H9 (cell line): Measurements from ENCODE around the gene GRAMD1C. TPM values are rescaled to one million over a fixed set of nuclear protein-coding genes. Genes with fewer than 3 reads are reported as not detected.

ENCODE experiments used
- DNase-seq: peaks from one replicate; pipeline ENCODE4 v3.0.0-alpha.2; 2017
- H2AFZ ChIP-seq: one replicate; pipeline ENCODE4 v1.6.1; 2013; ENCODE audit warnings: mild to moderate bottlenecking, low read length, control low read depth, moderate library complexity
- H2AK5ac ChIP-seq: 2 replicates; pipeline ENCODE4 v1.6.1; 2013; ENCODE audit warnings: low read length, control low read depth, mixed read lengths; ENCODE audit not compliant: insufficient read length
- H2BK120ac ChIP-seq: one replicate; pipeline ENCODE4 v1.6.1; 2013; ENCODE audit warnings: low read depth, mild to moderate bottlenecking, low read length, control low read depth, inconsistent platforms; ENCODE audit not compliant: poor library complexity, severe bottlenecking
- H2BK12ac ChIP-seq: 2 replicates; pipeline ENCODE4 v1.6.1; 2013; ENCODE audit warnings: low read length, control low read depth, mixed read lengths, low read depth; ENCODE audit not compliant: insufficient read length
- H2BK15ac ChIP-seq: 2 replicates; pipeline ENCODE4 v1.6.1; 2013; ENCODE audit warnings: low read depth, low read length, control low read depth
- H2BK20ac ChIP-seq: one replicate; pipeline ENCODE4 v1.6.1; 2013; ENCODE audit warnings: low read depth, mild to moderate bottlenecking, low read length, control low read depth, inconsistent platforms; ENCODE audit not compliant: poor library complexity, severe bottlenecking
- H2BK5ac ChIP-seq: 2 replicates; pipeline ENCODE4 v1.6.1; 2013; ENCODE audit warnings: low read length, control low read depth, mixed read lengths; ENCODE audit not compliant: insufficient read length
- H3K14ac ChIP-seq: 2 replicates; pipeline ENCODE4 v1.6.1; 2013; ENCODE audit warnings: low read length, control low read depth; ENCODE audit not compliant: insufficient read depth
- H3K18ac ChIP-seq: 2 replicates; pipeline ENCODE4 v1.6.1; 2013; ENCODE audit warnings: low read depth, mild to moderate bottlenecking, mixed read lengths, low read length, control low read depth; ENCODE audit not compliant: insufficient read length
- H3K23ac ChIP-seq: 2 replicates; pipeline ENCODE4 v1.6.1; 2013; ENCODE audit warnings: low read length, control low read depth, mixed read lengths, low read depth; ENCODE audit not compliant: insufficient read length
- H3K23me2 ChIP-seq: 2 replicates; pipeline ENCODE4 v1.6.1; 2013; ENCODE audit warnings: low read depth, mild to moderate bottlenecking, mixed read lengths, low read length, control low read depth; ENCODE audit not compliant: insufficient read length, poor library complexity, severe bottlenecking
- H3K27ac ChIP-seq: 2 replicates; pipeline ENCODE4 v1.5.1; 2013; ENCODE audit warnings: low read length, control low read depth, mixed read lengths, low read depth; ENCODE audit not compliant: insufficient read length
- H3K27me3 ChIP-seq: 2 replicates; pipeline ENCODE4 v1.6.1; 2013; ENCODE audit warnings: low read length, control low read depth, inconsistent platforms; ENCODE audit not compliant: insufficient read depth
- H3K4ac ChIP-seq: 2 replicates; pipeline ENCODE4 v1.6.1; 2013; ENCODE audit warnings: low read depth, mild to moderate bottlenecking, control low read depth, inconsistent platforms, low read length, moderate library complexity
- H3K4me1 ChIP-seq: 2 replicates; pipeline ENCODE4 v1.6.1; 2013; ENCODE audit warnings: low read length, control low read depth, inconsistent platforms; ENCODE audit not compliant: insufficient read depth
- H3K4me2 ChIP-seq: 2 replicates; pipeline ENCODE4 v1.6.1; 2013; ENCODE audit warnings: low read length, control low read depth, mixed read lengths; ENCODE audit not compliant: insufficient read length, insufficient read depth
- H3K56ac ChIP-seq: 2 replicates; pipeline ENCODE4 v1.6.1; 2013; ENCODE audit warnings: low read depth, mild to moderate bottlenecking, mixed read lengths, low read length, control low read depth; ENCODE audit not compliant: insufficient read length
- H3K79me1 ChIP-seq: 2 replicates; pipeline ENCODE4 v1.6.1; 2013; ENCODE audit warnings: low read depth, mild to moderate bottlenecking, moderate library complexity, low read length, control low read depth, inconsistent platforms; ENCODE audit not compliant: insufficient read depth, poor library complexity, severe bottlenecking
- H3K79me2 ChIP-seq: 2 replicates; pipeline ENCODE4 v1.6.1; 2013; ENCODE audit warnings: low read length, control low read depth, inconsistent platforms; ENCODE audit not compliant: insufficient read depth
- H3K9ac ChIP-seq: 2 replicates; pipeline ENCODE4 v1.6.1; 2013; ENCODE audit warnings: low read length, control low read depth, mixed read lengths; ENCODE audit not compliant: insufficient read length; ENCODE audit errors: extremely low read depth
- H3K9me3 ChIP-seq: one replicate; pipeline ENCODE4 v1.6.1; 2013; ENCODE audit warnings: low read depth, low read length, inconsistent platforms; ENCODE audit not compliant: control insufficient read depth
- H3T11ph ChIP-seq: one replicate; pipeline ENCODE4 v1.6.1; 2013; ENCODE audit warnings: mild to moderate bottlenecking, low read length, control low read depth, inconsistent platforms
- H4K20me1 ChIP-seq: one replicate; pipeline ENCODE4 v1.6.1; 2013; ENCODE audit not compliant: control insufficient read depth, insufficient read length, insufficient read depth
- H4K5ac ChIP-seq: 2 replicates; pipeline ENCODE4 v1.6.1; 2013; ENCODE audit warnings: low read depth, mild to moderate bottlenecking, mixed read lengths, low read length, control low read depth; ENCODE audit not compliant: insufficient read length
- H4K8ac ChIP-seq: replicated peaks from 2 replicates; pipeline ENCODE4 v1.6.1; 2013; ENCODE audit warnings: low read length, control low read depth, mixed read lengths, low read depth; ENCODE audit not compliant: insufficient read length
- H4K91ac ChIP-seq: 2 replicates; pipeline ENCODE4 v1.6.1; 2013; ENCODE audit warnings: low read depth, mild to moderate bottlenecking, moderate library complexity, mixed read lengths, low read length, control low read depth; ENCODE audit not compliant: insufficient read length
- H3K27ac Mint-ChIP-seq, 3 experiments: 2 replicates in 2 of 3; 3 replicates in 1 of 3; pipeline ENCODE4 v1.8.0; 2020 to 2021; ENCODE audit warnings: mixed read lengths in 3 of 3, mild to moderate bottlenecking in 1 of 3, moderate library complexity in 1 of 3
- H3K27me3 Mint-ChIP-seq: 2 replicates; pipeline ENCODE4 v1.8.0; 2021; ENCODE audit warnings: low read depth, mild to moderate bottlenecking, moderate library complexity, mixed read lengths
- H3K36me3 Mint-ChIP-seq, 3 experiments: 2 replicates in 2 of 3; 3 replicates in 1 of 3; pipeline ENCODE4 v1.8.0; 2020 to 2021; ENCODE audit warnings: low read depth in 3 of 3, mixed read lengths in 3 of 3; ENCODE audit not compliant: insufficient read depth in 1 of 3
- H3K4me1 Mint-ChIP-seq, 2 experiments: 2 replicates each; pipeline ENCODE4 v1.8.0; 2020; ENCODE audit warnings: mixed read lengths in 2 of 2
- H3K4me3 Mint-ChIP-seq, 2 experiments: 2 replicates in 1 of 2; 3 replicates in 1 of 2; pipeline ENCODE4 v1.8.0; 2020 to 2021; ENCODE audit warnings: mild to moderate bottlenecking in 2 of 2, mixed read lengths in 2 of 2, moderate library complexity in 1 of 2
- H3K9me3 Mint-ChIP-seq, 2 experiments: 2 replicates in 1 of 2; 3 replicates in 1 of 2; pipeline ENCODE4 v1.8.0; 2020; ENCODE audit warnings: mild to moderate bottlenecking in 2 of 2, mixed read lengths in 2 of 2, moderate library complexity in 1 of 2
- CTCF ChIP-seq: fragments of 200-600 bp; sonication (generic); conservative IDR thresholded peaks from 3 replicates; pipeline ENCODE4 v1.8.0; 2021; ENCODE audit warnings: antibody characterized with exemption, mild to moderate bottlenecking
- WGBS: extraction: QIAGEN DNeasy Blood & Tissue Kit; methylation state at CpG from one replicate; pipeline ENCODE4 v1.1.7; 2013; ENCODE audit warnings: missing lambda C conversion rate, low lambda C conversion rate, mixed read lengths; ENCODE audit not compliant: insufficient read length; ENCODE audit errors: extremely low coverage; 5-methylcytosine and 5-hydroxymethylcytosine counted together
- total RNA-seq: library from RNA; stranded (reverse); gene quantifications from 2 replicates; pipeline ENCODE4 v1.2.1, GENCODE V29; 2021

GRAMD1C gene
- total RNA-seq, 1 experiment from 2014 or later, result 1.8 TPM

GRCh38 chr3:113906568-113907140, 68.1 kb downstream of the GRAMD1C start:
- peaks cover 9 to 11% of the 10 kb centered on the region in 2 experiments; a peak in 4 of 5 replicates for H3K9me3 Mint-ChIP-seq
- Histone ChIP-seq H3T11ph (no peak overlapping the region), H2BK5ac (no peak overlapping the region), H4K91ac (no peak overlapping the region), H3K23ac (no peak overlapping the region), H2BK15ac (no peak overlapping the region), H3K4me1 (no peaks in the 10 kb centered on the region), H3K27ac (no peak overlapping the region), H2BK120ac (no peak overlapping the region), H3K56ac (no peak overlapping the region), H2BK20ac (no peak overlapping the region), H4K20me1 (no peaks in the 10 kb centered on the region), H3K9ac (no peak overlapping the region), H3K9me3 (no peaks in the 10 kb centered on the region), H2AFZ (no peak overlapping the region), H4K8ac (no peak overlapping the region), H3K18ac (no peak overlapping the region), H3K79me2 (no peaks in the 10 kb centered on the region), H3K4me2 (no peak overlapping the region), H3K79me1 (no peaks in the 10 kb centered on the region), H3K27me3 (no peaks in the 10 kb centered on the region), H3K4ac (no peak overlapping the region), H2BK12ac (no peak overlapping the region), H3K23me2 (peaks cover 4% of the 10 kb centered on the region), H4K5ac (no peak overlapping the region), H3K14ac (no peak overlapping the region), H2AK5ac (no peak overlapping the region)
- peaks cover 3 to 5% of the 10 kb centered on the region in 2 experiments; a peak in 1 of 4 replicates for H3K4me1 Mint-ChIP-seq
- no CpG with 5 or more reads among the region's 4 CpGs for WGBS
- TF ChIP-seq CTCF, result no peak
- no peak overlapping the region for H3K27ac Mint-ChIP-seq
- H3K27me3 Mint-ChIP-seq, result no peaks in the 10 kb centered on the region
- no peak for DNase-seq
- peaks cover 1 to 15% (median 6%) of the 10 kb centered on the region in 3 experiments; a peak in 4 of 7 replicates for H3K36me3 Mint-ChIP-seq
- no peak overlapping the region for H3K4me3 Mint-ChIP-seq
